NT2/D1 (cell line): ENCODE data around the gene LST1.
A peak's percentile ranks its signal among the peaks of the same experiment; 100 is the strongest.

Experiments used
- DNase-seq: peaks from one replicate; pipeline ENCODE4 v3.0.0-alpha.2; 2011; ENCODE audit warnings: low read depth, low spot score
- H3K27me3 ChIP-seq: 2 replicates; pipeline ENCODE4 v1.6.0; 2011; ENCODE audit warnings: mild to moderate bottlenecking; ENCODE audit not compliant: insufficient read length, insufficient read depth
- H3K36me3 ChIP-seq: 2 replicates; pipeline ENCODE4 v1.6.1; 2011; ENCODE audit warnings: mild to moderate bottlenecking, low read length, mixed read lengths; ENCODE audit not compliant: insufficient read depth, insufficient read length
- H3K4me1 ChIP-seq: 2 replicates; pipeline ENCODE4 v1.5.1; 2011; ENCODE audit not compliant: insufficient read depth, insufficient read length
- H3K4me3 ChIP-seq: 2 replicates; pipeline ENCODE4 v1.5.1; 2011; ENCODE audit warnings: low read depth; ENCODE audit not compliant: insufficient read length
- H3K9ac ChIP-seq: 2 replicates; pipeline ENCODE4 v1.6.0; 2011; ENCODE audit warnings: low read depth; ENCODE audit not compliant: insufficient read length
- H3K9me3 ChIP-seq: 2 replicates; pipeline ENCODE4 v1.5.1; 2011; ENCODE audit warnings: mild to moderate bottlenecking, low read length; ENCODE audit not compliant: insufficient read depth
- SUZ12 ChIP-seq: IDR thresholded peaks from 2 replicates; pipeline ENCODE4 v1.6.1; 2011; ENCODE audit not compliant: insufficient read length, insufficient read depth; ENCODE audit errors: extremely low read depth
- YY1 ChIP-seq: IDR thresholded peaks from 2 replicates; pipeline ENCODE4 v1.6.1; 2011; ENCODE audit not compliant: insufficient read length, insufficient read depth
- ZNF274 ChIP-seq: IDR thresholded peaks from 2 replicates; pipeline ENCODE4 v1.6.1; 2011; ENCODE audit warnings: mild to moderate bottlenecking, low read depth, low read length

Gene LST1

DNA sequence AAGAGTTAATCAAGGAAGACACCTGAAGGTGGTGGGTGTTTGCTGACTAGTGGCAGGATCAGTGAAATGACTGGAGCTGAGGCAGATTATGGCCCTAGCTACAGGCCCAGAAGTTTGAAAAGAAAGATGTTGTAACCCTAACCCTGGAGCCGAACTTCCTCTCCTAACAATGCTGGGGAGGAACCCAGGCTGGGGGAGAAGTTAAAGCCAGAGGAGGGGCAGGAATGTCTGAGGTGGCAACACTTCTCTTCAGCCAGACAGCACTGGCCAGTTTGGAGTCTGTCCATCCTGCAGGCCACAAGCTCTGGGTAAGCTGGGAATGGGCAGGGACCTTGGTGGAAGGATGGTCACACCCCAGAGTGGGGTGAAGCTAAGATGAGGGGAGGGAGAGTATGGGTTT is at the start of gene LST1:
Gene LST1 (plus strand): TSS at position 270 of the 400 bp plus-strand sequence. CDS start 1,023 bp downstream, outside the sequence.
- no peak for DNase-seq
- Histone ChIP-seq H3K9ac (no peak within 1 kb of the TSS), H3K4me3 (no peak within 1 kb of the TSS)

DNA sequence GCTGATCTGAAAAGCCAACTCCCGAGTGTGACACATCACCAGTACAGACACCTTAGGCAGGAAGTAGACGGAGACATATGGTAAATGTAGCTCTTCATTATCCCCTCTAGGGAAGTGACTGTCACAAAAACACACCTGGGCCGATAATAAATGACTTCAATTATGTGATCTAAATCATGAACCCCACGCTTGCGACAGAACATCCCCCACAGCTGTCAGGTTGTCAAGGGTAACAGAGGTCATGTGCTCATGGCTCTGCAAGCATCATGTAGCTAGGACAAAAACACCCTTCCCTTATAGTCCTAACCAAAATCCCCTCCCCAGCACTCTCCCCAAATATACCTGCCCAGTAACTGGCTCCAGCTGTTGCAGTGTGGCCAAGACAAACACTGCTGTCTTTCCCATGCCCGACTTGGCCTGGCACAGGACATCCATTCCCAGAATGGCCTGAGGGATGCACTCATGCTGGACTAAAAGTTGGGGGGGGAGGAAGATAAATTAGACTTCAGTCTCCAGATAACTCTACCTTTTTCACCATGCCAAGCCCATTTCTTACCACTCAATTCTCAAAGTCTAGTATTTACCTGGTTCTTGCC is 47.2 kb upstream of the LST1 start:
- Histone ChIP-seq H3K4me3 (no peak overlapping the region), H3K27me3 (no peaks in the 10 kb centered on the region), H3K4me1 (peaks cover 6% of the 10 kb centered on the region), H3K36me3 (peaks cover 74% of the 10 kb centered on the region), H3K9ac (no peak overlapping the region), H3K9me3 (no peaks in the 10 kb centered on the region)
- DNase-seq, result no peak
- no peak for TF ChIP-seq SUZ12
- no peak for TF ChIP-seq YY1
- no peak for TF ChIP-seq ZNF274

More for the DNA sequence above, at the start of gene LST1:
- Histone ChIP-seq H3K9me3 (no peaks in the 10 kb centered on the region), H3K4me1 (peaks cover 12% of the 10 kb centered on the region), H3K27me3 (no peaks in the 10 kb centered on the region), H3K36me3 (no peaks in the 10 kb centered on the region)
- TF ChIP-seq SUZ12 (no peak), ZNF274 (no peak), YY1 (no peak)

DNA sequence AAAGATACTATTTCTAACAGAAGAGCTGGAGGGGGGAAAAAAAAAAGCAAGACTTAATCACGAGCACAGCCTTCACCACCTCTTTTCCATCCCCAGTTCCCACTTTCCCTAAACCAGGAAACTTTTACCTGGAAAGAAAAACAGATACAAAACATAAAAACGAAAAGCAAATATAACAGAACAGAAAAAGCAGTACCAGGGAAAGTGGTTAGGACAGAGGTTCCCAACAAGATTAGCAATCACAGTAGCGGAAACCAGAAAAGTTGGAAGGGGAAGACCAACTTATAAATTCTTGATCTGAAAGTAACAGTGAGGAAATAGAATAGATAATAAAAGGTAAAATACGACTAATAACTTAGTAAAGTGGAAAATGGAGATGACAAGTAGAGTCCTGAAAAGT is 45.4 kb upstream of the LST1 start:
- no peak for DNase-seq
- Histone ChIP-seq H3K9me3 (no peaks in the 10 kb centered on the region), H3K4me3 (peak overlapping the region; percentile 66), H3K9ac (peak overlapping the region; percentile 86), H3K27me3 (no peaks in the 10 kb centered on the region), H3K36me3 (peaks cover 57% of the 10 kb centered on the region), H3K4me1 (peaks cover 3% of the 10 kb centered on the region)
- no peak for TF ChIP-seq SUZ12
- TF ChIP-seq YY1, result no peak
- TF ChIP-seq ZNF274, result no peak

DNA sequence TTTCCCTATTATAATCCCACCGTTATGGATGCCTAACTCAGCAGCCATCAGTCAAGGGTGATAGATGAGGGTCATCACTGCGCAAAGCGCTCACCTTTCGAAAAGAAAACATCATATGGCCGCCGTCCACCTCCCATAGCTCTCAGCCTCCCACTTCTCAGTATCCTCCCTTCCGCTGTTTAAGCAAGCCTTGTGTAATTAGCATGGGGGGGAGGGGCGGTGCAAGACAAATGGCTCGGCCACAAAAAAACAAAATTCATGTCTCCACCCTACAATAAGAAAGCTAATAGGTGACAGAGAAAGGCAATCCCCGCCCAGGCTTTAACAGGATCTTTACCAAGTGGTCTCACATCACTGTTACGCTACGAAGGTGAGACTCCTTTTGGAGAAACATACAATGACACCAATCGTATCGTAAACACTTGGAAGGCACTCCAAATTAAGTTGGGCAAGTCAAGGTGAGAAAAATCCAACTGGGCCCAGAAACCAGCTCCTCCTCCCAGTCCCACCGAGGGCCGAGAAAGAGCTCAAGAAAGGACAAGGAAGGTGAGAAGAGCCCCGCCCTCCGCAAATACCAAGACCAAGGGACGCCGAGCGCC is 44.9 kb upstream of the LST1 start:
- Histone ChIP-seq H3K4me3 (peak overlapping the region; percentile 66), H3K9ac (peak overlapping the region; percentile 86), H3K27me3 (no peaks in the 10 kb centered on the region), H3K9me3 (no peaks in the 10 kb centered on the region), H3K36me3 (peaks cover 52% of the 10 kb centered on the region), H3K4me1 (peaks cover 6% of the 10 kb centered on the region)
- peak; percentile 35 for DNase-seq
- TF ChIP-seq YY1, result no peak
- TF ChIP-seq ZNF274, result no peak
- no peak for TF ChIP-seq SUZ12

DNA sequence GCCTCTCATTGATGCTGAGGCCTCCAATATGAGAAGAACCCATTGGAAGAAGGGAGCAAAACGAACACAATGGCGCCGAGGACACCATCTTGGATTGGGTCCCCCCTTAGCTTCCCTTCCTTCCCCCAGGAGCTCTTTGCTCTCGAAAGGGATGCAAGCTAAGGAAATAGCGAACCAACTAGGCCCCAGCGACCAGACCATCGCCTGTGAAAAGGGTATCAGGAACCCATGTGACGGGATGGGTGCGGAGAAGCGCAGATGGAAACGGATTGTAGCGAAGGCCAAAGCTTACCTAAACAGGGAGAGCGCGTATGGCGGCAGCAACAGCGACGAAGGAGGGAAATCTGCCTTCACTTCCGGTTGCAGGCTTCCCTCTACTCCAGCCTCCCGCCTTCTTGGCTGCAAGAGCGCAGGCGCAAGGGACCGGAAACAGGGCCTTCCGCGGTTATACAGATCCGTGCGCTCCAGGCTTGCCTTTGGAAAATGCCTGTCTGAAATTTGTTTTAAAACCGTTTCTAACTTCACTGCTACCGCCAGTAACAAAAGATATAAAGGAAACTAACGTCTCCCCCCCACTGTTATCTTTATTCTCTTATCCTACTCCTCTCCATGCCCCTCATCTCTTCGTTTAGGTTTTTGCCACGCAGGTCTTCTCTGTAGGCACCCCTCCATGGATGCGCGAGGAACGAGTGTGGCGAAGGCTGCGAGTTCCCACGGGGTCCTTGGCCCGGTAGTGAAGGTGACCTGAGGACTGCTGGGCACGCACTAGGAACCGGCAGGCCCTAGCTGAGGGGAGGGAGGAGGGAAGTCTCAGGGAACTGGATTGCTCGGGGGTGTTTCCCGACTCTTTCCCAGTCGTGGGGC is 44.2 kb upstream of the LST1 start, which contains the start of gene DDX39B:
Gene DDX39B (minus strand): TSS at position 346 of the 864 bp plus-strand sequence. CDS start 1,471 bp downstream, outside the sequence.
- Histone ChIP-seq H3K4me1 (peaks cover 6% of the 10 kb centered on the region), H3K9me3 (no peaks in the 10 kb centered on the region), H3K4me3 (peak within 1 kb of the TSS; percentile 66), H3K9ac (peak within 1 kb of the TSS; percentile 86), H3K27me3 (no peaks in the 10 kb centered on the region), H3K36me3 (peaks cover 45% of the 10 kb centered on the region)
- peak; percentile 89 for DNase-seq
- TF ChIP-seq SUZ12 (no peak), ZNF274 (no peak), YY1 (peak; percentile 62)

DNA sequence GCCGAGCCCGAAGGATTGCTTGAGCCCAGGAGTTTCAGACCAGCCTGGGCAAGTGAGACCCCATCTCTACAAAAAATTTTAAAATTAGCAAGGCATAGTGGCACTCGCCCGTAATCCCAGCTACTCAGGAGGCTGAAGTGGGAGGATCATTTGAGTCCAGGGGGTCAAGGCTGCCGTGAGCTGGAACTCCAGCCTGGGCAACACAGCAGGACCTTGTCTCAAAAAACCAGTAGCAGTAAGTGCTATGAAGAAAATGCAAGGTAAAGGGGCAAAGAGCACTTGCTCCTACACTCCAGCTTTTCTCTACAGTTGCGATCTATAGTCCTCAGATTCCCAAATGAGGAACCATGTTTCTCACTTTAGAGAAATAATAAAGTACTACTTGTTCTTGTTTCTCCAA is 42.4 kb upstream of the LST1 start:
- H3K9me3 ChIP-seq, result no peaks in the 10 kb centered on the region
- no peak for TF ChIP-seq SUZ12
- DNase-seq, result no peak
- peaks cover 10% of the 10 kb centered on the region for H3K4me1 ChIP-seq
- H3K4me3 ChIP-seq, result no peak overlapping the region
- peaks cover 35% of the 10 kb centered on the region for H3K36me3 ChIP-seq
- no peaks in the 10 kb centered on the region for H3K27me3 ChIP-seq
- peak overlapping the region; percentile 32 for H3K9ac ChIP-seq

DNA sequence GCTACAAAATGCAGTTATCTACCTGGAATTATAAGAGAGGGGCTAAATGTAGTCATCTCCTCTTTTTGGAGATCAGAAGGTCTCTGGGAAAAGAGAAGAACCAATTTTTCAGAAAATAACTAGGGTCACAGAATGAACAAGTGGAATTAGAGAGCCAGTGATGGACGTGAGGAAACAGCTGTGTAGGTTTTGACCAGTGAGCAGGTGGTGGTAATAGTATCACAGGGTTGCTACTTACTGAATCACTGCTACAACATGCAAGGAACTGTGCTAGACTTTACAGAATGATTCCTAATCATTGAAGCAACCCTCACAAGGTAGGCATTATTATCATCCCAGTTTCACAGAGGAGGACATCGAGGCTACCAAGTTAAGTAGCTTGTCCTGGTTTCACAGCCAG is 41.4 kb upstream of the LST1 start:
- Histone ChIP-seq H3K4me1 (peaks cover 10% of the 10 kb centered on the region), H3K36me3 (peaks cover 29% of the 10 kb centered on the region), H3K9ac (no peak overlapping the region), H3K4me3 (no peak overlapping the region), H3K27me3 (no peaks in the 10 kb centered on the region), H3K9me3 (no peaks in the 10 kb centered on the region)
- no peak for DNase-seq
- no peak for TF ChIP-seq SUZ12
- TF ChIP-seq ZNF274, result no peak
- no peak for TF ChIP-seq YY1
